ENCODE results near the gene WDR45B.

DNA sequence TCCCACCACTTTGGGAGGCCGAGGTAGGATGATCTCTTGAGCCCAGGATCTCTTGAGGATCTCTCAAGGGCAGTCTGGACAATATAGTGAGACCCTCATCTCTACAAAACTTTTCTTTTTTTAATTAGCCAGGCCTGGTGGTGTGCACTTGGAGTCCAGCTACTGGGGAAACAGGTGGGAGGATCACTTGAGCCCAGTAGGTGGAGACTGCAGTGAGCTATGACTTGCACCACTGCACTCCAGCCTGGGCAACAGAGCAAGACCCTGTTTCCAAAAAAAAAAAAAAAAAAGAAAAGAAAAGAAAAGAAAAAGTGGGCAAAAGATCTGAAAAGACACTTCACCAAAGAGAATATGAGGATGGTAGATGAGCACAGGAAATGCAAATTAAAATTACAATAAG lies 35.3 kb upstream of the WDR45B start:
- TF ChIP-seq, protein P1, sequence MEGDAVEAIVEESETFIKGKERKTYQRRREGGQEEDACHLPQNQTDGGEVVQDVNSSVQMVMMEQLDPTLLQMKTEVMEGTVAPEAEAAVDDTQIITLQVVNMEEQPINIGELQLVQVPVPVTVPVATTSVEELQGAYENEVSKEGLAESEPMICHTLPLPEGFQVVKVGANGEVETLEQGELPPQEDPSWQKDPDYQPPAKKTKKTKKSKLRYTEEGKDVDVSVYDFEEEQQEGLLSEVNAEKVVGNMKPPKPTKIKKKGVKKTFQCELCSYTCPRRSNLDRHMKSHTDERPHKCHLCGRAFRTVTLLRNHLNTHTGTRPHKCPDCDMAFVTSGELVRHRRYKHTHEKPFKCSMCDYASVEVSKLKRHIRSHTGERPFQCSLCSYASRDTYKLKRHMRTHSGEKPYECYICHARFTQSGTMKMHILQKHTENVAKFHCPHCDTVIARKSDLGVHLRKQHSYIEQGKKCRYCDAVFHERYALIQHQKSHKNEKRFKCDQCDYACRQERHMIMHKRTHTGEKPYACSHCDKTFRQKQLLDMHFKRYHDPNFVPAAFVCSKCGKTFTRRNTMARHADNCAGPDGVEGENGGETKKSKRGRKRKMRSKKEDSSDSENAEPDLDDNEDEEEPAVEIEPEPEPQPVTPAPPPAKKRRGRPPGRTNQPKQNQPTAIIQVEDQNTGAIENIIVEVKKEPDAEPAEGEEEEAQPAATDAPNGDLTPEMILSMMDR (IDR thresholded peaks at IDR 0.05) = no peak
- TF ChIP-seq EZH2 (IDR thresholded peaks at IDR 0.05; ENCODE audit: borderline replicate concordance, insufficient read depth, low read depth, low read length, poor library complexity, severe bottlenecking) = no peak
